Activated CD4-positive, CD25-positive, alpha-beta regulatory T cell (primary cell): ENCODE data around the gene CRMP1.
"Not testable (repeated sequence)": the region's sequence is repeated elsewhere in the genome, so short reads cannot be mapped to it uniquely, and the experiment has no call there.

ENCODE experiments used
- DNase-seq, 4 experiments: peaks; one replicate each; lab custom pipeline; 2025; lab: John Stamatoyannopoulos, UW

CRMP1 gene

DNA sequence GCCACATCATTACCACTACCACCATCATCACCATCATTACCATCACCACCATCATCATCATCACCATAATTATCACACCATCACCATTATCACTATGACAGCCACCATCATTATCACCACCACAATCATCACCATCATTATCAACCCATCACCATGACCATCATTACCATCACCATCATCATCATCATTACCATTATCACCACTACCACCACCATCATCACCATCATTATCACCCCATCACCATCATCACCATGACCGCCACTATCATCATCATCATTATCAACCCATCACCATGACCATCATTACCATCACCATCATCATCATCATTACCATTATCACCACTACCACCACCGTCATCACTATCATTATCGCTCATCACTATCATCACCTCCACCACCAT lies 36.5 kb downstream of the CRMP1 start:
- not testable (repeated sequence) for DNase-seq

DNA sequence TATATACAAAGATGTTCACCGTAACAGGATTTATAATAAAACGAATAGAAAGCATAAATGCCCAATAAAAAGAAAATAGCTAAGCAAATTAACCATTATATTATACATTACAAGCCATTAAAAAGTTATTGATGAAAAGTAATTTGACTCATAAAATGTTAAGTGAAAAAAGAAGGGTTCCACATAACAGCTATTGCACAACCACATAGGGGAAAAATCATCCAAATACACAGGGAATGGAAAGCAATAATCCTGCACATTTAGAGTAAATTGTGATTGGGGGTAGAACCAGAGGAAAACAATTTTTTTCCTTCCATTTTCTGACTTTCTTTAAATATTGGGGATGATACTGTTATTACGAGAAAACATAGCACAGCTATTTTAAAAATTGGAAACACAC lies 38.0 kb downstream of the CRMP1 start:
- DNase-seq: no peak

GRCh38 chr4:5852523-5853202 lies 40.2 kb downstream of the CRMP1 start:
- DNase-seq: no peak

- DNase-seq: no peak
These were observed 41.1 kb downstream of the CRMP1 start for GRCh38 chr4:5851637-5852301.

GRCh38 chr4:5845035-5845905 lies 47.6 kb downstream of the CRMP1 start:
- no peak for DNase-seq

DNA sequence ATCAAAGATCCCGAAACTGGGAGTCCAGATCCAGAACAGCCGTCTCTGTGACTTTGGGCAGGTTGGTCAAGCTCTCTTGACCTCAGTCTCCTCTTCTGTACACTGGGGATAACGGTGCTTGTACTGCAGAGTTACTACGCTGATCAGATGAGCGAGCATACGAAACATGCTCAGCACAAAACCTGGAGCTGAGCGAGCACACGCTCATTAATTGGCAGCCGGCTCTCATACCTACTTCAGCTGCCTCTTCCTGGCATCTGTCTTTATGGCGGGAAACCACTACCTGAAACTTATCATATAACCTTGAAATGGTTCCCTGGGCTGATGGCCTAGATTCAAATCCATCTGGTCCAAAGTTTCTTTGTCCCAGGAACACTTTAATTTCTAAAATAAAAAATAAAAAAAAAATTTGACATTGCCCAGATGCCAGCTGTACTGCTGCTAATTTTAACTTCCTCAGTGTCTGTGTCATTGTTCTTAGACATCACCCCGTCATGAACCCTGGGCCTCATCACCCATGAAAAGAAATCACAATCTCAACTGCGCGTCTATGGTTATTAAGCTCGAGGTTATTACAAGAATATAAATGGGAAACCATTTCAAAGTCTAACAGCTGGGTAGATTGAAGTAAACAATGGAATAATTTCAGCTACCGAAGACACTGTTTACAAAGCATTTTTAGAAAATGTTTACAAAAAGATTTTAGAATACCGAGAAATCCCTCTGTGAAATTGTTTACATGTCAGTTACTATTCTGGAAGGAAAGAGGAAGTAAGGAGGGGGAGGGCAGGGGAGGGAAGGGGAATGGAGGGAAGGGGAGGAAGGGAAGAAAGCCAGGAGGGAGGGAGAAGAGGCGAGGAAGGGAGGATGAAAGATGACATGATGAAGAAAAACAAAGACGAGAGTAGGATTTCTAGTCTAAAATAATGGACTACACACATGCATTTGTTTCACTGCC lies 49.0 kb downstream of the CRMP1 start:
- no peak for DNase-seq

GRCh38 chr4:5842456-5842855 lies 50.4 kb downstream of the CRMP1 start:
- no peak for DNase-seq

DNA sequence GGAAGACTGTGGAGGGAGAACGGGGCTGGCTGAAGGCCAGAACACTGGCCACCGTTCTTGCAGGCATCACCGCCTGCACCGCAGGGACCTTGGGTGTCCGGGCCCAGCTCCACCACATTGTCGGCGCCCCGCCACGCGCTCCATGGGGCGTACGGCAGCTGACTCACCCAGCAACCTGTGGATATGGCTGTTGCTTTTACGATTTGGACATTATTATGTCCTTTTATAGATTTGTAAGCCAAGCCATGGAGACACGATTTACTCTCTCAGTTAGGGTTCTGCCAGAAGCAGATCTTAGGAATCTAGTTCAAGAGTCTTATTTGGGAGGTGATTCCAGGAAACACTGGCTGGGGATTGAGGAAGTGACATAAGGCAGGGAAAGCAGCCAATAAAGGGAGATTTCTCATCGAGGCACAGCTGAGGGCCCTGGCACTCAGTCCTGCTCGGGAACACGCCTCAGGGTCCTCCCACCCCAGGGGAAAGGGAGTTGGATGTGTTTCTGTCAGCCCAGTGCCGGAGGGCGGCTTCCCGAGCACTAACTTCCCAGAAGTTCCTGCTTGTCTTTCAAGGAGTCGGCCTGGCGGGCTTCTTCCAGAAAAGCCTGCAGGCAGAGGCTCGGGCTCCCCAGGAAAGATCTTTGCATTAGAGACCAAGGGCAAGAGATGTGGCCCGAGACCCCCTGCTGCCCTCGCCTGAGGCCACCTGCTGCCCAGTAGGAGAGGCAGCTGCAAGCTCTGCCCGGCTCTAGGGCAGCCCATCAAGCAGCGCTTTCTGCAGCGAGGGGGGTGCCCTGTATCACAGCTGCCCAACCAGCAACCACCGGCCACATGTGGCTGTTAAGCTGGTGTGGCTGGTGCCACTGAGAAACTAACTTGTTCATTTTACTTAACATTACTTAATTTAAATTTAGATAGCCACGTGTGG lies 52.9 kb downstream of the CRMP1 start:
- no peak for DNase-seq

DNA sequence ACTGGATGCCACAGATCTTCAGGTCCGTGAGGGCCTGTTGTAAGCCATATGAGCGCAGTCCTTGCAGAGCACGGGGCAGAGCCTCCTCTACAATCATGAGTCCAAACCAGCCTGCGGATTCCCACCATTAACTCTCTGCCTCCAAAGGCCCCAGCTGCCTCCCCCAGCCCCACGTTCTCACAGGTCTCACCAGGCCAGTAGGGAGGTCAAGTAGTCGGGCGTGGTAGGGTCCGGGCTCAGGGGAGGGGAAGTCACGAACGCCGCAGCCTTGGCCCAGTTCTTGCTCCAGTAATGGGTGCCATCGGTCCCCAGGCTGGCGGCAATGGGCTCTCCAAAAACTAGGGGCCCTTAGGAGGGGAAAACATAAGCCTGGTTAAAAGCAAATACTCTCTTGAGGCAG lies 53.6 kb downstream of the CRMP1 start:
- DNase-seq: no peak

GRCh38 chr4:5837483-5837882 lies 55.4 kb downstream of the CRMP1 start:
- DNase-seq: not testable (repeated sequence)

DNA sequence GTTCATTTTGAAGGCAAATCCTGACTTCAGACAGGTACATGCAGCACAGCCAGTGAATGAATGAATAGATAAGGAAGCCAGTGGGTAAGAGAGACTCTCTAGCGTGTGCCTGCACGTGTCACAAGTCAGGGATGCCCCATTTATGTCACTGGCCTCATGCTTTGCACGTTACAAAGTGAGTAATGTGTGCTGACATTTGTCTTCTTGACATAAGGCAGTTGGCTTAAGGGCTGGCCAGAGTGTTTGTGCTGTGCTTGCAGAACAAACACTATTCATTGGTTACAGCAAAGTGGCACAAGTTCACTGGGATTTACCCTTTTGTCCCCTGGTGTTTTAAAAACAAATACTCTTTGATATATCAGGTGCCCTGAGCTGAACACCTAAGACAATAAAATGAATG lies 55.9 kb downstream of the CRMP1 start:
- no peak for DNase-seq

- no peak for DNase-seq
These were observed 64.9 kb downstream of the CRMP1 start for GRCh38 chr4:5828005-5828391.

DNA sequence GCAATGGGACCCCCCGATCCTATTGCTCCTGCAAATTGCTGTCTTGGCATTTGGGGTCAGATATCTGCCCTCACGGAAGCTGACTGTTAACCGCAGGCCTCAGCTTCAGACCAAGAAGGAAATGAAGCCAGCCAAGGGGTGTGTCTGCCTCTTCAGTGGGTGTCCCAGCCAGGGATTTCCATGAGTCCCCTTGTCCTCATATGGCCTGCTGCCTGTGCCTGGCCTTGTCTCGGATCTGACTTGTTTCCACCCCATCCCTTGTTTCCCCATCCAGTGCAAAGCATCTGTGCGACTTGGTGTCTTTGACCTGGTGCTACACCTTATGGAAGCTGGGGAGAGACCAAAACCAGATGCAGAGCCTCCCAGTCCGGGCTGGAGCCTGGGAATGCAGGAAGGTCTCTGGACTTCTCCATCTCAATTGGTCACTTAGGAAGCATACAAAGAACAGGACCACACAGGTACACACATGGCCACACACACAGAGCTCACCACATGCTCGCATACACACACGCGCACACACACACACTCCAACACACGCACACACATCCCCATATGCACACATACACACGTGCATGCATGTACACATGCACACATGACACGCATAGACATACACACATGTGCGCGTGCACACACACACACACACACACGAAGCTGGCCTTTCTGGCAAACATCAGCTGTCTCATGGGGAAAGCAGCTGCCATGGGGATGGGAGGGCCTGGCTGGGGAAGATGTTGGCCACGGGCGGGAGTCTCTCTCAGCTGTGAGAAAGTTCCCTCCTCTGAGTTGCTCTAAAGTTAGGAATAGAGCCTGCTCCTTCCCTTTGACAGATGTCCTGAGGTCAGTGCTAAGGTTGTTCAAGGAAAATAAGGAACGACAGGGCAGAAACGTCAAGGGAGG lies 65.5 kb downstream of the CRMP1 start:
- DNase-seq: no peak

DNA sequence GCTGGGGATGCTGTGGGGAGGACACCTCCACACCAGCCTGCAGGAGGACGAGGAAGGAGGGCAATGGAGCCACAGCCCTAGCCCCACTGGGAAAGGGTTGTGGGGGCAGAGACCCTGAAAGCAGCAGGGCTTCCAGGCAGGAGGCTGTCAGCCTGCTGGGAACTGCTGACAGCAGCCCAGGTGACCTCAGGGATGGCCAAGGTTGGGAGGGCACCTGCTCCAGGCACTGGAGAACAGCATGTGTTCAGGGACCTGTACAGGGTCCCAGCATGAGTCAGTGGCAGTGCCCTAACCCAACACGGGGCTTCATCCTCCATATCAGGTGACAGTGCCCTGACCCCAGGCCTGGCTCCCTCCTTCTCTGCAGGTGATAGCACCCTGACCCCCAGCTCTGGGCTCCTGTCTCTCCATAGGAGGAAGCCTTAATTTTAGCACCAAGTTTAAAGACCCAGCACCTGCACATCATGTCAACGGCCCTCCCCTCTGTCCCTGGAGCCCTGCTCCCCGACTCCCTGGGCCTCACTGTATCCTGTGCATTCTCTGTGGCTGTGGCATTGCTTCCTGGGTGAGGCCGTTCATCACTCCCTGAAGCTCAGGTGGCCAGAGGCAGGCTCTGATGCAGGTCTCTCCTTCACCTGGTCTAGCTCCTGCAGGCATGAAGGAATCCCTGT lies 66.3 kb downstream of the CRMP1 start:
- DNase-seq: no peak

- no peak for DNase-seq
These were observed 67.4 kb downstream of the CRMP1 start for GRCh38 chr4:5825321-5826041.

- DNase-seq: no peak
These were observed 68.3 kb downstream of the CRMP1 start for GRCh38 chr4:5824635-5825034.

- no peak for DNase-seq
These were observed 68.7 kb downstream of the CRMP1 start for GRCh38 chr4:5824227-5824626.

GRCh38 chr4:5823542-5824211 lies 69.2 kb downstream of the CRMP1 start:
- DNase-seq: no peak
